HG03108 (cell line): ENCODE measurements around the gene PTPRC.
A peak's percentile ranks its signal among the peaks of the same experiment; 100 is the strongest.

ENCODE experiments used
- ATAC-seq: cut with Tn5 transposase; IDR thresholded peaks from one replicate; pipeline ENCODE4 v1.9.1; 2021; ENCODE audit warnings: moderate library complexity; ENCODE audit not compliant: unreplicated experiment

The PTPRC gene

DNA sequence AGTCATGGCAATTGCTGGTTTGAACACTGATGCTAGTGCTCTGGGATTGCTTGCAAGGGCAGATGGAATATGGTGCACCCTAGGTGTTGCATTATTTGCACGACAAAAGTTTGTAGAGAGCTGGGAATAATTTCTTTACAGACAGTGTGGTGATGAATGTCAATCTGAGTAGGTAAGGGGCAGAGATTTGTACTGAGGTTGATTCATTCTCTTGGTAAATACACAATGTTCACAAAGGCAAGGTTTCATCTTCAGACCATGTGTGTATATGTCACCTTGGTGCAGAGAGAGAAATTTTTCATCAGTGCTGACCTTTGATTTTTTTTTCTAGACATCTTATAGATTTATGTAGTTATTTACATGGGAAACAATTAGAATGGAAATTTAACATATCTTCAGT is 5.0 kb downstream of the PTPRC start:
- ATAC-seq: no peak

- no peak for ATAC-seq
These were observed 8.2 kb downstream of the PTPRC start for GRCh38 chr1:198647055-198647454.

DNA sequence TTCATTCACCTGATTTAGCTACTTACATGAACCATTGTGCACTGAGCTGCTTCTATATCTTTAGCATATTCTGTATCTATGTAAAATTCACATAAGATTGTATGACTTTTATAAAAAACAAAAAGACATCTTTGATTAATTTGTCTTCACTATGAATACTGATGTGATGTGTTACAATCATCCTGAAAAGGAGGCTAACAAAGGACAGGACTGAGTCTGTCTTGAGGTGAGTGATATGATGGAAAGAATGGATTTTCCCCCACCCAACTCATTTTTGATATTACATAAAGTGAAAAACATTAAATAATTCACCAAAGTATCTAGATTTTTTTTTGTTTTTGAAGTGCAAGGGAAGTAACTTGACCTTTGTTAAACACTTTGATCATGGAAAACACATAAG is 9.8 kb downstream of the PTPRC start:
- ATAC-seq: no peak

GRCh38 chr1:198649232-198649967 is 10.6 kb downstream of the PTPRC start:
- no peak for ATAC-seq

DNA sequence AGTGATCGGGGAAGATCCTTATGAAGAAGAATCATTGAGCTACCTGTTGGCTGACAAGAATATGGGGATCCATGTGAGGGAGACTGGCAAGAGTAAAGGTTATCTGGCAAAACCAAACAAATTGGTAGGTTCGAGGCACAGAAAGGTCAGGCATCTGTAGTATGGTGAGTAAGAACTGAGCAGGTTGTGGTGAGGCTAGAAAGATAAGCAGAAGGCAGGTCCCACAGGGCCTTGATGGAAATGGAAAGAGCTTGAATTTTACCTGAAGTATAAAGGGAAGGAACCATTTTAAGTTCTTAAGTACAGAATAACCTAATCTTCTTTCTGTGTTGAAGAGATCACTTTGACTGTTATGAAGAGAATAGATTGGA is 11.1 kb downstream of the PTPRC start:
- ATAC-seq: no peak

GRCh38 chr1:198650506-198650905 is 11.7 kb downstream of the PTPRC start:
- ATAC-seq: no peak

DNA sequence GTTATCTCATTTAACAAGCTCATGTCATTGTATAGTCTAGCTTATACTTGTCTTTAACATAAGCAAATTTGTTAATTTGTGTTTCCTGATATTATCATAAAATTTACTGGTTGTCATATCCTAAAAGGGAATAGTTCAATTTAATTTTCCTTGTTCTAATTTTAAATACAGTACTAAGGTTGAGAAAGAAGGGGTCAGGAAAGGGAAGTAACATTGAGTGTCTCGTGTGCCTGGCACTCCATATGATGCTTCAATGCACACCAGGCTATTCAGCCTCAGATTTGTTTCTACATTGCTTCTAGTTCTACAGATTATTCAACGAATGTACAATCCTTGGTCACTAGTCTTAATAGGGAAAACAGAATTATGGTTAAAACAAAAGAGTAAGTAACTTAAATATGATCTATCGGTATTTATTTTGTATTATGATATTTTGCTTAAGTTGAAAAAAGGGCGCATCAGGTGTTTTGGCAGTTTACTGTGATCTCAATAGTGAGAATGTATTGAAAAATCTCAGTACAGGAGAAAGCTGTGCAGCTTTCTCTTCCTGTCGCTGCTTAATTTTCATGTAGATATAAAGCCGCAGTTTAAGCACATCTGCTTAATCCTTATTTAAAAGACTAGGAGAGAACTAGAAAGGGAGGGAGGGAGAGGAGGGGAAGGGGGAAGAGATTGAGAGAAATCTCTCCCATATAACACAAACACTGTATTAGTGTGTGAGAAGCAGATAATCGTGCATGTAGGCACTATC is 13.0 kb downstream of the PTPRC start:
- ATAC-seq: peak; percentile 41

GRCh38 chr1:198653808-198654413 is 15.1 kb downstream of the PTPRC start:
- no peak for ATAC-seq

DNA sequence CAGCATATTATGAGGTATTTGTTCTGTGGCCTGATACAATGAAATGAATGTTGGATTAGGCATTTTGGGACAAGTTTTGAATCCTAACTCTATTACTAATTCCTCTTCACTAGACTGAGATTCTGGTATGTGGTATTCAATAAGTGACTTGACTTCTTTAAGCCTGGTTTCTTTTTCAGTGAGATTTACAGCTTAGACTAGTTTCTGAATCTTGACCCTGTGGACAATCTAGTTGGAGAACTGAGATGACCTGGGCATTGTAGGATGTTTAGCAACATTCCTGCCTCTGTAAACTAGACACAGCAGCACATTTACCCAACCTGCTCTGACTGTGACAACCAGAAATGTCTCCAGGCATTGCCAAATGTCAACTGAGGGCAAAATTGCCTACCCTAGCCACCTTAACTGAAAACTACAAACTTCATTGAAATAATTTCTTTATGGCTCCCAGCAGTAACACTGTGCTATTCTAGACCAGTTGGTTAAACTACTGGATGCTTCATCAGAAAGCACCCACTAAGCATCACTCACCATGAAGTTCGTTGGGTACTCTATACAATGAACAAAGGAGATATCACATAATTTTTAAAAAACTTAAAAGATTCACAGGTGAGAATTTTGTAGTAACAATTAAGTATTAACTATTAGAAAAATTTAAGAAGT is 16.8 kb downstream of the PTPRC start:
- ATAC-seq: no peak

GRCh38 chr1:198656500-198656932 is 17.7 kb downstream of the PTPRC start:
- no peak for ATAC-seq

DNA sequence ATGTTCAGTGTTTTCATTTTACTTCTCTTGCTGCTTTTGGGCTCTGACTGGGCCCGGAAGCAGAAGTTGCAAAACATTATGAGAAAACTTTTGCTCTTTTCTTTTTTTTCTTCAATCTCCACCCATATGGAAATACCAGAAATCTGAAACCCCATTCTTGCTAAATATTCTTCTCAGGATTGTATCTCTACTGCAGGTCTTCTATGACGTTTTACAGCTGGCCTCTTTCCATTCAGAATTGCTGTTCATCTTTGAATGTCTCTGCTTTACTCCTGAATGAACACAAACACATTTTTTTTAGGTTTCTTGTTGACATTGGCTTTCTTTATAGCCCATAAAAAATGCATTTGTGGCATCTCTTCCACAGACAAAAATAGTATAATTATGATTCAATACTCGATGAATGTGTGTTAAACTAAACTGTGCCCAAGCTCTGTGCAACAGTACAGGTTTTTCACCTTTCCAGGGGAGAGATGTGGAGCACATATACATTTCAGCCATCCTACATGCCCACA is 18.8 kb downstream of the PTPRC start:
- peak; percentile 38 for ATAC-seq

DNA sequence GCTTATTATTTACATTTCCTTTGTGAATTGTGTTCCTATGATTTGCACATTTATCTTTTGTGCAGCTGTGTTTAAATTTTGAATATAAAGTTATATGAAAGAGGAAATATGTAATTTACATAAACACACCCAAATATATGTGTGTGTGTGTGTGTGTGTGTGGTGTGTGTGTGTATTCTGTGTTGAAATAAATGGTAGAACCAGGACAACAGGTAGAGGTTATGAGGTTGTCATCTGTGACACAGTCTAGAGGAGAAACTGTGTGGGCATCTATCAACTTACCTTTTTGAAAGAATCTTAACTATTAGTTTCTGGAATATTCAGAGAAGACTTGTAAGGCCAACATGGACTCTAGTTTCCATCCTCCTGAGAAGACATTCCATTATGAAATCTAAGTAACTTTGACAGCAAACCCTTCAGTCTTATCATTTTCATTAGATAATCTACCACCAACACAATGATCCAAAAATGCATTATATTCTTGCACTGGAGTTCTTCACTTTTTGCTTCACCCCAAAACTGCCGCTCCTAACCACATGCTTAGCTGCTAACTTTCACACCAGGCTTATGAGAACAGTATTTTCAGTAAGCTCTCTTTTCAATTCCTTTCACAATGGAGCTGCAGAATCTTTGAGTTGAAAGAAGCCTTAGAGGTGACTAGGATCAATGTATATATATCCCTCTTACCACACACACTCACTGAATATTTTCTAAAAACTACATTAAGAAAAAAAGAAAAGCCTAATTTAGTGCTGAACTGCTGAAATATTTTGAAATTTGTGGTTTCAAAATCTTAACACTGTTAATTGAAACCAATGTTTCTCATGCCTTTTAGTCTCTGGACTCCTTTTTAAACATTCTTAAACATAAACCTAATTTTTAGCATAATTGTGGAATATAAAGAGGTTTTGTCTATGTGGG is 21.8 kb downstream of the PTPRC start:
- no peak for ATAC-seq

- no peak for ATAC-seq
These were observed 24.0 kb downstream of the PTPRC start for GRCh38 chr1:198662821-198663220.

- ATAC-seq: no peak
These were observed 25.4 kb downstream of the PTPRC start for GRCh38 chr1:198664068-198664788.

GRCh38 chr1:198667186-198667585 is 28.3 kb downstream of the PTPRC start:
- no peak for ATAC-seq

DNA sequence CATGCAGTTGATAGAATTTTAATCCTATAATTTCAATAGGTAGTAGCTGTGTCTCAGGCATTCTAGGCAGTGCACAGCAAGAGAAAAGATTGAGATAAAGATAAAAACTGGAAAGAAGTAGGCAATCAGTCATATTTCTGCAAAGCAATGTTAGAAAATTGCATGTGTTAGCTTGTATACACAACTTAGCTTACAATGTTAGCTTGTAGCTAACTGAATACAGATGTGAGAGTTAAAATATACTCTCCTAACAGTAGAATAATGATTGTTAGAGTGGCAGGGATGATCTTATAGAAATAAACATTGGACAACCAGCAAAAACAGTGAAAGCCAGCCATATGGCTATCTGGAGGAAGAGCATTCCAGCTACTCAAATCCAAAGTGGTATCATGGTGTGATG is 29.0 kb downstream of the PTPRC start:
- no peak for ATAC-seq

DNA sequence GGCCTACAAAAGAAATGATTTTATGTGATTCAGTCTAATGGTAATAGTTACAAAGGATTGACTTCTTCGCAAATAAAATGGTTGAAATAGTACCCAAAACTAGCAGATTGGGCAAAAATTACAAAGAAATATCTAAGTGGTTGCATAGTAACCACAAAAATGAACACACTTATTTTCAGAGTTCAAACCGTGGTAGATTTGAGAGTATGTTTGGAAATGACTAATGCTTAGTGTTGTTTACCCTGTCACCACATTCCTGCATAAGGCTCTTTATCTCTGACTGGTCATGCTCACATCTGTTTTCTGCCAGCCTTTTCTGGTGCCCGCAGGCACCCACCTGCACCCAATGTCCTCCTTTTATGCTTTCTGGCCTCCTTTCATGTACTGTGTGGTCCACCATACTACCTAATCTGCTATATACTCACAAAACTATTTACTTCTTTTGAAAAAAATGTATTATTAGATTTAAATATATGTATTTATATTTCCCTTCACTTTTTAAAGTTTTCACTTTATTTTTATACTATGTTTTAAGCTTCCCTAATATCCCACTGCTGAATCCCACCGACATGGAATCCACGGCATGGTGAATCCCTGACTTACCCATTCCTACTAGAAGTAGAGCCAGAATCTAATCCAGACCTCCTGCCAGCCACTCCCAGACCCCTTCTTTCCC is 30.3 kb downstream of the PTPRC start:
- peak; percentile 93 for ATAC-seq

DNA sequence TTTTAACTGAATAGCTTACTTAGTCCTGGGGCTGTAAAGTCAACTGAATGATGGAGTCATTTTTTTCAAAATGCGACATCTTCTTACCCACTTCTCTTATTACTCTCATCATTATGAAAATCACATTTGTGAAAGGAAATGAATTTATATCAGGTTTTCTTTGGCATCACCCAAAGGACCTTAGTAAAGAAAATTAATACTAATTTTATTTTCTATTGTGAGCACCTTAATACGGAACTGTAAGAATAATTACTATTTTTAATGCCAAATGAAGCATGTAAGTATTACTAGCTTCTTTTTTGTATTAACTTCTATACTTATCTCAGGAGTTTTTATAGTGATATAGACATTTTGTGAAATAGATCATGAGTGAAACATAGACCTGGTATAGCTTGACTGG is 30.9 kb downstream of the PTPRC start:
- ATAC-seq: no peak

DNA sequence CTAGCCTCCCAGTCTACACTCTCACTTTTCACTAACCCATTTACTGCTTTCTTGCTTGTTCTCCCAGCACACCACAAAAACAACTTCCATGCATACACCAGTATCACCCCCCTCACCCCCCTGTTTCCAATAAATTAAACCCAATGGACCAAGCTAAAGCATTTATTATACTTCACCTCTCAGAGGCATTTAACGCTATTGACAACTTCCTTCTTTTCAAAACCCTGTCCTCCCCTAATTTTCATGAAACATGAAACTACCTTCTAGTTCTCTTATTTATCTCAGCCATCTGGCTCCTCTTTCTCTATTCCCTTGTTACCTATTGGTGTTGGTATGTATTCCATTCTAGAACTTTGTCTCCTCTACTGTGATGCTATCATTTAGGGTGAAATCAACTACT is 32.3 kb downstream of the PTPRC start:
- ATAC-seq: no peak
